Stimulated activated CD4-positive, alpha-beta T cell treated with anti-CD3 and anti-CD28 coated beads, Interleukin-4, amount 100 ng/mL, for 1 hour (primary cell): ENCODE results near the gene ZER1.
"Not testable (repeated sequence)": the region's sequence is repeated elsewhere in the genome, so short reads cannot be mapped to it uniquely, and the experiment has no call there.

Experiments used
- DNase-seq: peaks from one replicate; pipeline ENCODE4 v3.0.0-alpha.2; 2020

Gene ZER1

GRCh38 chr9:128786681-128787601 lies 15.2 kb upstream of the ZER1 start, which contains the start of gene TBC1D13:
TBC1D13 (plus strand) TSS chr9:128787253; CDS start chr9:128787354, 101 bp downstream.
- DNase-seq, result peak; percentile 89

DNA sequence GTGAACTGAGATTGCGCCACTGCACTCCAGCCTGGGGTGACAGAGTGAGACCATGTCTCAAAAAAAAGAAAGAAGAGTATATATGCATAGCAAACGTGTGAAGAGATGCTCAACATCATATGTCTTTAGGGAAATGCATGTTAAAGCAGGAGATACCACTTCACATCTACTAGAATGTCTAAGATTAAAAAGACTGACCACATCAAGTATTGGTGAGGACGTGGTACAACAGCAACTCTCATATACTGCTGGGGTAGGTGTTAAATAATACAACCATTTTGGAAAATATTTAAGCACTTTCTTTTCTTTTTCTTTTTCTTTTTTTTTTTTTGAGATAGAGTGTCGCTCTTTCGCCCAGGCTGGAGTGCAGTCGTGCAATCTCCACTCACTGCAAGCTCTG lies 13.7 kb upstream of the ZER1 start:
- DNase-seq, result no peak

DNA sequence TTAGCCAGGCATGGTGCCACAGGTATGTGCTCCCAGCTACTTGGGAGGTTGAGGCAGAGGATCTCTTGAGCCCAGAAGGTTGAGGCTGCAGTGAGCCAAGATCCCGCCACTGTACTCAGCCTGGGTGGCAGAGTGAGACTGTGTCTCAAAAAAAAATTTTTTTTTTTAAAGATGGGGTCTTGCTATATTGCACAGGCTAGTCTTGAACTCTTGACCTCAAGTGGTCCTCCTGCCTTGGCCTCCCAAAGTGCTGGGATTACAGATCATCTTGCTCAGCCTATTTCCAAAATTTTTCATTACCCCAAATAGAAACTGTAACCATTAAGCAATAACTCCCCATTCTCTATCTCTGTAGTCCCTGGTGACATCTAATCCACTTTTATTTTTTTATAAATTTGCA lies 10.9 kb upstream of the ZER1 start:
- no peak for DNase-seq

- DNase-seq, result no peak
These were observed 9.7 kb upstream of the ZER1 start for GRCh38 chr9:128781187-128782070.

- DNase-seq, result not testable (repeated sequence)
These were observed 8.4 kb upstream of the ZER1 start for GRCh38 chr9:128780093-128780492.

DNA sequence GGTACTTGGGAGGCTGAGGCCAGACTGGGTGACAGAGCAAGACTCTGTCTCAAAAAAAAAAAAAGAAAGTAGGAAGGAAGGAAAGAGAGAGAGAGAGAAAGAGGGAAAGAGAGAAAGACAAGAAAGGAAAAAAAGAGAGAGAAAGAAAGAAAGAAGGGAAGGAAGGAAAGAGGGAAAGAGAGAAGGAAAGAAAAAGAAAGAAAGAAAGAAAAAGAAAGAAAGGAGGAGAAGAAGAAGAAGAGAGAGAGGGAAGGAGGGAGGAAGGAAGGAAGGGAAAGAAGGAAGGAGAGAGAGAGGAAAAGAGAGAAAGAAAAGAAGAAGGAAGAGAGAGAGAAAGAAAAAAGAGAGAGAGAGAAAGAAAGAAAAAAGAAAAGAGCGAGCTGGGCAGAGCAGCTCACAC lies 3.1 kb upstream of the ZER1 start:
- DNase-seq, result no peak

DNA sequence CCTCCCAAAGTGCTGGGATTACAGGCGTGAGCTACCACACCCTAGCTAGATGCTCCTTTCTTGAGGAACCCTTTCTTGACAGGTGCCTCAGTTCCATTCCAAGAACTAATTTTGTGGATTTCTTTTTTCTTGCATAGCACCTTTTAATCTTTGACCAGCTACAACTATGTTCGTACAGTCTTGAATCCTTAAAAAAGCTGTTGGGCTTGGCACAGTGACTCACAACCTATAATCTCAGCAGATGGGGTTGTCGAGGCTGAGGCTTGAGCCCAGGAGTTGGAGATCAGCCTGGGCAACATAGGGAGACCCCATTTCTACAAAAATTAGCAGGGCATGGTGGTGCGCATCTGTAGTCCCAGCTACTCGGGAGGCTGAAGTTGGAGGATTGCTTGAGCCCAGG lies 1.3 kb upstream of the ZER1 start:
- no peak for DNase-seq

- no peak for DNase-seq
These were observed 519 bp downstream of the ZER1 start for GRCh38 chr9:128771094-128771721.

GRCh38 chr9:128770286-128771030 lies 1.3 kb downstream of the ZER1 start:
- DNase-seq, result no peak

DNA sequence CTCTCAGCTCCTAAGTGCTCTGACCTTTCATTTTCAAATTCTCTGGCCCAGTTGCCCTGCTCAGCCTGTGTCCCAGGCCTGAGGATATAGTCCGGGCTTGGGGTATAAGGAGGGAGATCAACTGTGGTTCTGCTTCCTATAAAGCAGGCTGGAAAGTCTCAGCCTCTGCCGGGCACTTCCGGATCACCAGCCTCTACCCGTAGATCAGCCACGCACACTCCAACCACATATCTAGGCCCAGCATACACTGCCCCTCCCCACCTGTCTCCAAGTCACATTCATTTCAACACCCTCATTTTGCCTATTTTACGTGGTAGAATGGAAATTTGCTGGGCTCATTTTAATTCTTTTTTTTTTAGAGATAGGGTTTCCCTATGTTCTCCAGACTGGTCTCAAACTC lies 3.1 kb downstream of the ZER1 start:
- no peak for DNase-seq

DNA sequence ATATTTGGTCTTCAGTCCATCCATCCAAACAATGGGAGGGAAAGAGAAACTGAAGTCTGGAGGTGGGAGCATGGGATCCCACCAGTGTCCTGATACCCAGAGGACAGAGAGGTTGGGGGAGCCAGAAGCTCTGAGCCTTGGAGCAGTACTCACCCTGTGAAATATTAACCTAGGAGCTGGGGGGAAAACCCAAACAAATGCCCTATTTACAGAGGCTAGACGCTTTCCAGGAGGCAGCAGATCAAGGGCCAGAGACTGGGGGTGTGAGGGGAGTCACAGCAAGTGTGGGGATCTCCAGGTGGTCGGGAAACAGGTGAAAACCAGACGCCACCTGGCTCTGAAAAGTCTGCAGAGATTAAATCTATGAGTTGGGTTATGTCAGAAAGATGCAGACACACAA lies 6.2 kb downstream of the ZER1 start:
- DNase-seq, result no peak

DNA sequence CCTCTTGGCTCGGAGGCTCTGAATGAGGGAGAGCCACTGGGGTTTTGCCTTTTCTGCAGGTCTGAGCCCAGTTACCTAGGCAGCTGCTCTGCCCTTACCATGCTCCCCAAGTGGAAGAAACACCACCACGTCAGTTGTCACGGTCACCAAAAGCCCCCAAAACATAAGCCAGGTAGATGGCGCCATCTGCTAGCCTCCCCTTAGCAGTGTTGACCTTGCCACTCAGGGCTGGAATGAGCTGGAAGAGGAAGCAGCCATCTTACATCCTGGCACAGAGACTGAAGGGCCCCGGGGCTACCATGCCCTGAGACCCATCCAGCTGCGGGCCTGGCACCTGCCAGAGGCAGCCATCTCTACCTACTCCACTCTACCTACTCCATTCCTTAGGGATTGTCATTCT lies 7.4 kb downstream of the ZER1 start:
- no peak for DNase-seq

DNA sequence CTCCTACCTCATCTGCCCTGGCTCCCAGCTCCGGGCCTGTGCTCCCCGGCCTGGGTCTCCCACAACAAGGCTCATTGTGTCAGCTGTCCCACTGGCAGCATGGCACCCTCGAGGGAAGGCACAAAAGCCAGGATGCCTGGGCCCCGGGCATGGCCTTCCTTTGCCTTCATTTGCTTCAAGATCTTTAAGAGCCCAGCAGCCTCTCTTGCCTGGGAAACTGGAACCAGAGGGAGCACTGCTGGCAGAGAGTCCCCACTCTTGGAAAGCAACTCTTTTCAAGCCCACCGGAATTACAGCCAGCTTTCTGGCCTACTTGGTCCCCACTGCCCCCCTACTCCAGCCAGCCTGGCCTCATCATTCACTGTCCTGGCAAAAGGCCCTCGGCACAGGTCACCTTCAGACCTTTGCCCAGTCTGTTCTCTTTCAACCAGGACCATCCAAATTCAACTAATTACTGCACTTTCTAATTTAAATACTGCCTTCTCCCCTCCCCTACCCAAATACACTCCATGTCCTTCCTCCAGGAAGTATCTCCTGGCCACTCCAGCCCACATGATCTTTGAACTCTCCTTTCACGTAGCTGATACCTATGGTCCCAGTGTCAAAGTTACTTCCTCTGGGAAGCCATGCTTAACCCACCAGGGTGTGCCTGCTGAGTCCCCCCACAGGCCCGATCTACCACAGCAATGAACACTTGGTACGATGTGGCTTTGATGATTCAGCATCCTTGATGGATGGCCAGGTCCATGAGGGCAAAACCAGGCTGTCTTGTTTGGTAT lies 8.9 kb downstream of the ZER1 start:
- DNase-seq, result no peak

- no peak for DNase-seq
These were observed 14.1 kb downstream of the ZER1 start for GRCh38 chr9:128757602-128758001.

GRCh38 chr9:128753627-128754026 lies 18.1 kb downstream of the ZER1 start:
- no peak for DNase-seq

DNA sequence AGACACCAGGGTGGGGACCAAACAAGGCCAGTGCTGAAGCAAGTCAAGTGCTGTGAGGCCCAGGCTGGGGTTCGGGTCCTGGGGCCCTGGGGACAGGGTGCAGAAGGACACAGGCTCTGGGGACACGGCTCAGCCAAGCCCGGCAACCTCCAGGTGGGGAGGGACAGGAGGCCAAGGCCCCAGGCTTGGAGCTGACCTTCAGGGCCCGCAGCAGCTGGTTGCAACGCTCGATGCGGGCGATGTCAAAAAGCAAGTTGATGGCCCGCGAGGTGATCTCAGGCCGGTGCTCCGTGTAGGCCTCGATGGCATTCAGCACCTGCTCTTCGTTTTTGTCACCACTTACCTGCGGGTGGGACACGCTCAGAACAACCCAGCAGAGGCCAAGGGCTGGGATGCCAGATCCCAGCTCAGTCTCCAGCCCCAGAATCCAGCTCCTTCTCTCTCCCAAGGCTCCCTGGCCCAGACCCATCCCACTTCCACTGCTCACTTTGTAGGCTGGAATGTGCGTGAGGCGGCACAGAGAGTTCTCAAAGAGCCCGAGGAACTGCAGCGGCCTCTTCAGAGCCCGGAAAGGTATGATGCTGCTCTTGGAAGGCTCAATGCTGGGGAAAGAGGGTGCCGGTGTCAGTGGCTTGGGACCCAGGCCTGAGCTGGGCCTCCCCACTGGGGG lies 20.7 kb downstream of the ZER1 start:
- DNase-seq, result no peak

GRCh38 chr9:128747241-128747640 lies 24.5 kb downstream of the ZER1 start:
- DNase-seq, result no peak

- no peak for DNase-seq
These were observed 28.3 kb downstream of the ZER1 start for GRCh38 chr9:128743421-128743820.

DNA sequence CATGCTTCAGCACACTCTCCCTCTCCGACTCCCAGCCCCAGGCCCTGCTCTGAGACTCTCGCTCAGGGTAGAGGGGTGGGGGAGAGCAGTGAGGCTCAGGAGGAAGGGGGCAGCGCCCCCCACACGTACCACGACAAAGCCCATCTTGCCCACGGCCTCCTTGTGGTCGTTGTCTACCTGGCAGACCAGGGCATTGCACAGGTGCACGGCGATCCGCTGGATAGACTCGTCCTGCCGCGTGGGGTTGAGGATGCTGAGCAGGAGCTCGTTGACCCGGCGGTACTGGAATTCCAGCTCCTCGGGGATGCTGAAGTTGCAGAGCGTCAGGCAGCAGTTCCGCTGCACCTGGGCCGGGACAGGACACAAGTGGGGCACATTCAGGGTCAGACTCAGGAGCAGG lies 29.3 kb downstream of the ZER1 start:
- DNase-seq, result no peak

DNA sequence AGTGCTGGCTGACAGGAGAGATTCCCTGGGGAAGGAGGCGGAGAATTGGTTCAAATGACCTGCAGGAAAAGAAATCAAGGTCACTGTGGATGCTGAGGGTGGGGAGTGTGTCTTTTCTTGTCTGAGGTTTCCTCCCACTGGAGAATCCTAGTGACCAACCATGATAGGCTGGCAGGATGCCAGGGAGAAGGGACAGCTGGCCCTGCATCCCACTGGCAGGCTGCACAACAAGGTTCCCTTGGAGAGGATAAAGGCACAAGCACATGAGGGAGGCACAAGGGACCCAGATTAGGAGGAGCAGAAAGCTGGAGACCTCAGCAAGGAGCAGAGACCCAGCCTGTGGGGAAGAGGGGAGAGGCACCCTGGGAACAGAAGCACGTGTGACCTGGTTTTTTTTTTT lies 36.4 kb downstream of the ZER1 start:
- no peak for DNase-seq

- no peak for DNase-seq
These were observed 38.5 kb downstream of the ZER1 start for GRCh38 chr9:128733256-128733655.
